Hematopoietic multipotent progenitor cell treated with erythropoietin and hydrocortisone succinate and interleukin-3 and kit ligand, for 8 days (in vitro differentiated cells): Measurements from ENCODE around the gene HSDL2.

Experiments used
- DNase-seq: peaks from one replicate; pipeline ENCODE4 v3.0.0-alpha.2; 2015

Gene HSDL2

DNA sequence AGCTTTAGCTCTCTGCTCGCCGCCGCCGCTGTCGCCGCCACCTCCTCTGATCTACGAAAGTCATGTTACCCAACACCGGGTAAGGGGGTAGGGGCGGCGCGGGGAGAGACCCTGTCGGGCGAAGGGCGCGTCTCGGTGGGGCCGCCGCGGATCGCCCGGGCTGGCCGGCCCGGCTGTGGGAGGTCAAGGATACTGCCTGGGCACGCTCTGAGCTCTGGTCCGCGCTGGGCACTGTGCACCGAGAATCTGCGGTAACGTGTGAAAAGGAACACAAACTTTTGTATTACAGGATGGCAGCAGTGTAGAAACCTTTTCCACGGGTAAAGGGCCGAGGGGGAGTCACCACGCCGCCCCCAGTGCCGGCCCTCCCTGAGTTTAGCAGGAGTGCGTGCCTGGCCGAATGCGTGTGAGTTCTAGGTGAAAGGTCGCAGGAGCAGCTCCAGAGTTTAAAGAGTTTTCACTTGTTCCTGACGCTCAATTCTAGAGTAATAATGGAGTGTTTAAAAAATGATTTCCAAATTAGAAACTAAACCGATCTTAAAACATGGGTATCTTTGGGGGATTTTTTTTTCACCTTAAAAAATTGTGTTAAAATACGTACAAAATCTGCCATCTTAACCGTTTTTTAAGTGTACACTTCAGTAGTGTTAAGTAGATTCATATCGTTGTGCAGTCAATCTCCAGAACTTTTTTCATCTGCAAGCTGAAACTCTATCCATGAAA is at the start of gene HSDL2:
TSS of gene HSDL2 (plus strand) at position 7 of the 723 bp plus-strand sequence. CDS start at position 63, 56 bp downstream.
- peak; percentile 62 for DNase-seq

DNA sequence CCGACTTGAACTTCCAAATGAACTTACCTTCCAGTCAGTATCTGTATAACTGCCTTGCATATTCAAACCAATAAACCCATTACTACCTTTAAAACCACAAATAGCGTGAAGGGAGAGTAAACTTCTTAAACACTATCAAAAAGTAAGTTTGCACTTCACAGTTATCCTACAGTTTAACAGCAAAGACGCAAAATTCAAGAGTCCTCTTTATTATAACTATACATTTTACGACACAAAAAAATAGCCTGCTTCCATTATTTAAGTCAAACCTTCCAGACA is 48.3 kb upstream of the HSDL2 start:
- DNase-seq, result peak; percentile 56

DNA sequence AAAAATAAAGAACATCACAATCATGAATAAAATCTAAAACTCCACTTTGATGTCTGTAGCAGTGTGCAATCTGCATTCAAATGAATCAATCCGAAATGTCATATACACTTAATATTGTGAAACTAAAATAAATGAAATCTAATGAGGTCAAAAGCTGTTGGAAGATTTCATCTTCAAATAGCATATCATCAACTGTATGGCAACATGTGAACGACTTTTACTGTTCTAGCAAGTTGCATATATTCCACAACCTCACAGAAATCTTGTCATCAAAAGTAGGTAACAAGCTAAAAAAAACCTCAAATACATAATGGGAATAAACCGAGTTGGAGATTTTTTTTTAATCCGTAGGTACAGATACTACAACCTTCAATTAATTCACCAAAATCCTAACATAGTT is 47.7 kb upstream of the HSDL2 start:
- DNase-seq, result peak; percentile 42

- DNase-seq, result no peak
Observed at GRCh38 chr9:112332674-112332976, 47.3 kb upstream of the HSDL2 start.

DNA sequence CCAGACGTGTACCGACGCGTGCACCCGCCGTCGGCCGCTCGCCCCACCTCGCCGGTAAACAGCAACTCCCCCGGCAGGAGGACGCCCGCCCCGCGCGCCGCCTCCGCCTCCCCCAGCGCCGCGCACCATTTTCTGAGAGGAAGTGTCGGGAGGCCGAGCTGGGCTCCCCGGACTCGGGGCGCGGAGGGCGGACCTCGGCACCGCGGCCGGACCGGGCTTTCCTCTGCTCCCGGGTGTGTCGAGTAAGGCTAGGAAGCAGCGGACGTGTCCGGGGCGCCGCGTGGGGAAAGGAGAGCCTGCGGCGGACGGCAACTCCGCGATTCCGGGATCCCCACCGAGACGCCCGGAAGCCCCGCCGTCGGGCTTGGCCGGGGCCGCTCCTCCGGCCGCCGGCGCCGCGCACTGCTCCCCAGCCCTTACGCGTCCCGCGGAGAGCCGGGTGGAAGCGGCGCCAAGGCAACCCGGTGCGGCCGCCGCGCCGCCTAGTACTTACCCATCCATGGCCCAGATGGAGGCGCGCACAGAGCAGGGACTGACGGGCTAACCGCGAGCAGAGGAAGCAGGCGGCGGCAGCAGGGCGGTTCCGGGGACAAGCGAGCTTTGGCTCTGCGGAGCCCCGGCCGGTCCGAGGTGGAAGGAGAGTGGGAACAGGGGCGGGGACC is 46.8 kb upstream of the HSDL2 start, which contains the start of gene PTBP3:
TSS of gene PTBP3 (minus strand) at position 643 of the 662 bp plus-strand sequence. CDS start 35,754 bp downstream, outside the sequence.
- peak; percentile 83 for DNase-seq

DNA sequence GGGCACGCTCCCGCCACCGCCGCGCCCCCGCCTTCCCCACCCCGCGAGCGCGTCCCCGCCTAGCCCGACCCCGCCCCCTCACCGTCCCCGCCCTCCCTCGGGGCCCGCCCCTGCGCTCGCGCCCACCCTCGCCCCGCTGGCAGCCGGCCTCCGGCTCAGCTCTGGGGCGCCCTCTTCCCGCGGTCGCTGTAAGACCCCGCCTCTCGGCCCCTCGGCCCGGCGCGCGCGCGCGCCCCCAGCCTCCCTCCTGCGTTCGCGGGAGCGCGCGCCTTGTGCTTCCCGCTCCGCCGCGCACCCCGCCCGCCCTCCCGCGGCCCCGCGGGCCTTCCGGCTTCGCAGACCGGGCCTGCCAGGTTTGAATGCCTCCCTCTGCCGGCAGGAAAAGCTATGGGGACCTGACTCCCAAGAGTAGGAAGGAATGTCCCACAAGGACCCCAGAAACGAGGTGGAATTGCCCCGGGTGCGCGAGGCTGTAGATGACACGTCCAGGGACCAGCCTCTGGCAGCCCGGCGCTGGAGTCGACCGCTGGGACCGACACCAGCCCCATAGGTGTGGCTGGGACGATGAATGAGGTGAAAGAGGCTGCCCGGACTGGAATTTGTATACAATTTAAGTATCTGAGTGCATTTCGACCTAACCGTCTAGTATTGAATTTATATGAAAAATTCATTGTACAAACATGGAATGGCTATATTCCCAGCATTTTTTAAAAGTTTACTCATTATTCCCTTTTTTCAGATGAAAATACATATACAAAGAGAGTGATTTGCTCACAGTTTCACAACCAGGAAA is 46.1 kb upstream of the HSDL2 start:
- DNase-seq, result peak; percentile 94

GRCh38 chr9:112334432-112334841 is 45.5 kb upstream of the HSDL2 start:
- DNase-seq, result peak; percentile 75

- no peak for DNase-seq
Observed at GRCh38 chr9:112337547-112337946, 42.4 kb upstream of the HSDL2 start.

GRCh38 chr9:112338561-112338960 is 41.3 kb upstream of the HSDL2 start:
- DNase-seq, result no peak

GRCh38 chr9:112339886-112340285 is 40.0 kb upstream of the HSDL2 start:
- DNase-seq, result no peak

- DNase-seq, result no peak
Observed at GRCh38 chr9:112341730-112342129, 38.2 kb upstream of the HSDL2 start.

- peak; percentile 84 for DNase-seq
Observed at GRCh38 chr9:112348257-112349007, 31.5 kb upstream of the HSDL2 start.

DNA sequence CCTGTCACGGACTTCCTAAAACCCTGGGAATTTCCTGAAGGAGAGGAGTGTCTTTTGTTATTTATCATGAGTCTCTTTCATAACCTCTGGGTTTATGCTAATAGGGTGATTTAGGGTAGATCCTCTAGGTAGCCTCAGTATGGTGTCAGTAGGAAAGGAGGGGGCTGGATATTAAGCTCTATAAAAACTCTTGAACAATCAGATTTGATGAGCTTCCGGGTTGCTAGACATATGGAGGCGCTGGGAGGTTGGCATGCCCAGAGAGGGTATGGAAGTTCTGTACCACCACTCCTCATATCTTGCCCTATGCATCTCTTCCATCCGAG is 30.9 kb upstream of the HSDL2 start:
- DNase-seq, result no peak

- no peak for DNase-seq
Observed at GRCh38 chr9:112351184-112351583, 28.7 kb upstream of the HSDL2 start.

DNA sequence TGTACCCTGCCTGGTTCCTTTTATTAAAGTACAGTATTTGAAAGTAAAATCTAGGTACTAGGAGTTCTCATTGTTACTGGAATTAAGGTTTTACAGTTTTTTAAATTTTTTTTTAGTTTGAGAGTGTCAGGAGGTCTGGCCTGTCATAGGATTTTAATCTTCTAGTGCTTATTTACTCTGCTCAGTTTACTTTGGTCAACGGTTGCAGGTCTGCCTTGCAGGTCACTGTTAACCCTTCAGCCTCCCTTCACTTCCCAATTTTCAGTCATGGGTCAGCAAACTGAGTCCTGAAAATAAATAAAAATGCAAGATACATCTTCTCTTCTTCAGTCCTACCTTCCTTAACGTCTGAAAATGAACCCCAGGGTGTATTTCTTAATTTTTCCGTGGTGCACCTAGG is 27.7 kb upstream of the HSDL2 start:
- no peak for DNase-seq

- no peak for DNase-seq
Observed at GRCh38 chr9:112354081-112354743, 25.7 kb upstream of the HSDL2 start.

DNA sequence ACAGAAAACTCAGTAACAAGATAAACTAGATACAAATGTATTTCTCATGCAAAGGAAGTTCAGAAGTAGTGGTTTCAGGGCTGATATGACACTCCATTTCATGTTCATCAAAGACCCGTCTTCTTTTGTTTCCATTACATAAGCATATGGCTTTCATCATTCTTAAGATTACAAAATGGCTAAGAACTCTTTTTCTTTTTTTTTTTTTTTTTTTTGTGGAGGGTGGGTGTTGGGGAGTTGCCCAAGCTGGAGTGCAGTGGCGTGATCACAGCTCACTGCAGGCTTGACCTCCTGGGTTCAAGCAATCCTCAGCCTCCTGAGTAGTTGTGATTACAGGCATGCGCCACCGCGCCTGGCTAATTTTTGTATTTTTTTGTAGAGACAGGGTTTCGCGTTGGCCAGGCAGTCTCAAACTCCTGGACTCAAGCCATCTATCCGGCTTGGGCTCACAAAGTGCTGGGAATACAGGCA is 24.4 kb upstream of the HSDL2 start:
- no peak for DNase-seq

DNA sequence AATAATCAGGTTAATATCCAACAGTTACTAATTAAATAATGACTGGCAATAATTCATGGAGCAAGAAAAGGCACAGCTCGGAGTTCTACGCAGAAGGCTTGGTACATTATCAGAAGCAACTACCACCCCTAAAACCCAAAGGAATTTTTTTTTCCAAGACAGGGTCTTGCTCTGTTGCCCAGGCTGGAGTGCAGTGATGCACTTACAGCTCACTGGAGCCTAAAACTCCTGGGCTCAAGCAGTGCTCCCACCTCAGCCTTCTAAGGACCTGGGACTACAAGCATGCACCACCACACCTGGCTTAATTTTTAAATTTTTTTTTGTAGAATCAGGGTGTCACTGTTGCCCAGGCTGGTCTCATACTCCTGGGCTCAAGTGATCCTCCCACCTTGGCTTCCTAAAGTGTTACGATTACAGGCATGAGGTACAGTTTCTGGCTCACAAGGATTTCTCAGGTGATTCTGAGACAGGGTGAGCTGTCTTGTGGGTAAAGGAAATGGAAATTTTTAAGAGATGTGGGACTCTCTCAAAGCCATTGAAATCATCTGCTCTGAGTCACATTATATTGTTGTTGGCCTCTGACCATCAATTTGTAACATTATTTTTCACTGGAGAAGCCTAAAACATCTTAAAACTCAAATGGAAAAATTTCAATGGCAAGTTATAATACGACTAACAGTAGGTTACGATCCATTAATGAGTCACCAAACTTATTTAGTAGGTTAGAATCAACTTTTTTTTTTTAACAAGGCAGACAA is 19.7 kb upstream of the HSDL2 start:
- DNase-seq, result no peak

DNA sequence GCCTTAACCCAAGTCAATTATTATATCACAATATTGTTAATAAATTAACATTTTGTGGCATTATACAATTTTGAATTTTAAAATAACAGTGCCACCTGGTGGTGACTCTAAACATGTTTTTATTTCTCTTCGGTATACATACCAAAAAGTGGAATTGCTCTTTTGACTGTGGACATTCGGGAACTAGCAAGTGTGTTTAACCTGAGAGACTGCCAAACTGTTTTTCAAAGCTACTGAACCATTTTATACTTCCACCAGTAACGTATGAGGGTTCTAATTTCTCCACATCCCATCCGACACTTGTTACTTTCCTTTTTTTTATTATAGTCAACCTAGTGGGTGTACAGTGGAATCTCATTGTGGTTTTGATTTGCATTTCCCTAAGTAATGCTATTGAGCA is 18.3 kb upstream of the HSDL2 start:
- peak; percentile 76 for DNase-seq

- DNase-seq, result peak; percentile 78
Observed at GRCh38 chr9:112364761-112365160, 15.1 kb upstream of the HSDL2 start.

GRCh38 chr9:112365257-112365656 is 14.7 kb upstream of the HSDL2 start:
- DNase-seq, result peak; percentile 19

DNA sequence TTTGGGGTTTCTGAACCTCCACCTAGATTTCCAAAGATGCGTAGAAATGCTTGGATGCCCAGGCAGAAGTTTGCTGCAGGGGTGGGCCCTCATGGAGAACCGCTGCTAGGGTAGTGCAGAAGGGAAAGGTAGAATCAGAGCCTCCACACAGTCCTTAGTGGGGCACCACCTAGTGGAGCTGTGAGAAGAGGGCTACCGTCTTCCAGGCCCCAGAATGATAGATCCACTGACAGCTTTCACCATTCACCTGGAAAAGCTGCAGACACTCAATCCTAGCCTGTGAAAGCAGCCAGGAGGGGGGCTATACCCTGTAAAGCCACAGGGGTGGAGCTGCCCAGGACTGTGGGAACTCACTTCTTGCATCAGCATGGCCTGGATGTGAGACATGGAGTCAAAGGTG is 13.3 kb upstream of the HSDL2 start:
- peak; percentile 28 for DNase-seq
